ENCODE measurements around the gene OR2A1.
"Not testable (repeated sequence)": the region's sequence is repeated elsewhere in the genome, so short reads cannot be mapped to it uniquely, and the experiment has no call there.

GRCh38 chr7:144367250-144367649 lies 55.0 kb downstream of the OR2A1 start:
- TF ChIP-seq PATZ1 (tag by site-specific recombination; IDR thresholded peaks at IDR 0.05); ZNF837 (tag by site-specific recombination; IDR thresholded peaks at IDR 0.05); ZNF501 (tag by site-specific recombination; IDR thresholded peaks at IDR 0.05); ZNF670 (tag by site-specific recombination; IDR thresholded peaks at IDR 0.05; ENCODE audit: low read depth); ZNF596 (tag by site-specific recombination; IDR thresholded peaks at IDR 0.05): not testable (repeated sequence)

All from HEK293 (cell line).